Tibial nerve (tissue), 4 donors: ENCODE results near the gene OSBPL3. TPM values are rescaled to one million over a fixed set of nuclear protein-coding genes. Genes with fewer than 3 reads are reported as not detected.

Source experiments
- DNase-seq, 2 donors: peaks; one replicate each; pipeline ENCODE4 v3.0.0-alpha.2; 2019; ENCODE audit warnings: low spot score in 2 of 2
- H3K27ac ChIP-seq, 4 donors: fragments of 200-600 bp; sonication (generic) in 3 of 4; one replicate each; pipeline ENCODE4 v1.5.1; 2017 to 2019; ENCODE audit warnings: mild to moderate bottlenecking in 1 of 4
- H3K27me3 ChIP-seq, 2 donors: fragments of 200-600 bp; sonication (generic) in 1 of 2; one replicate each; pipeline versions ENCODE4 v1.5.1 to v1.6.0; 2017 to 2019
- H3K36me3 ChIP-seq, 3 donors: fragments of 200-600 bp; sonication (generic); one replicate each; pipeline ENCODE4 v1.5.1; 2018 to 2019
- H3K4me1 ChIP-seq, 4 donors: fragments of 200-600 bp; sonication (generic) in 3 of 4; one replicate each; pipeline ENCODE4 v1.5.1; 2017 to 2019
- H3K4me3 ChIP-seq, 4 donors: fragments of 200-600 bp; sonication (generic) in 3 of 4; one replicate each; pipeline ENCODE4 v1.5.1; 2017 to 2019; ENCODE audit warnings: mild to moderate bottlenecking in 1 of 4, moderate library complexity in 1 of 4
- H3K9me3 ChIP-seq, 4 donors: fragments of 200-600 bp; sonication (generic) in 3 of 4; one replicate each; pipeline ENCODE4 v1.5.1; 2017 to 2019
- EP300 ChIP-seq, 2 donors: sonication (generic); formaldehyde crosslinking; IDR thresholded peaks; one replicate each; pipeline ENCODE4 v1.6.1; 2017; ENCODE audit warnings: antibody characterized with exemption in 2 of 2, mild to moderate bottlenecking in 1 of 2
- POLR2A ChIP-seq, 2 donors: fragments of 450-650 bp; IDR thresholded peaks; one replicate each; pipeline ENCODE4 v1.6.1; 2017; ENCODE audit warnings: antibody characterized with exemption in 2 of 2, mild to moderate bottlenecking in 2 of 2, moderate library complexity in 2 of 2
- WGBS, 2 donors: methylation state at CpG; one replicate each; pipeline ENCODE4 v1.1.5; 2018; 5-methylcytosine and 5-hydroxymethylcytosine counted together
- total RNA-seq, 4 donors: library from RNA; depleted of rRNA; stranded (reverse); fragments of >200 nt; gene quantifications; one replicate each; pipeline ENCODE4 v1.1.0, GENCODE V29; 2016
- TF ChIP-seq, protein P1 (sequence below), 5 experiments: fragments of 200-600 bp in 3 of 5; fragments of 450-650 bp in 2 of 5; sonication (generic) in 3 of 5; IDR thresholded peaks; one replicate each; pipeline ENCODE4 v1.5.1; 2016 to 2019; ENCODE audit warnings: antibody characterized with exemption in 5 of 5, mild to moderate bottlenecking in 3 of 5, moderate library complexity in 2 of 5

Gene OSBPL3
- total RNA-seq, 4 donors from 2014 or later, result 1.6 to 7.3 (median 5.3) TPM

DNA sequence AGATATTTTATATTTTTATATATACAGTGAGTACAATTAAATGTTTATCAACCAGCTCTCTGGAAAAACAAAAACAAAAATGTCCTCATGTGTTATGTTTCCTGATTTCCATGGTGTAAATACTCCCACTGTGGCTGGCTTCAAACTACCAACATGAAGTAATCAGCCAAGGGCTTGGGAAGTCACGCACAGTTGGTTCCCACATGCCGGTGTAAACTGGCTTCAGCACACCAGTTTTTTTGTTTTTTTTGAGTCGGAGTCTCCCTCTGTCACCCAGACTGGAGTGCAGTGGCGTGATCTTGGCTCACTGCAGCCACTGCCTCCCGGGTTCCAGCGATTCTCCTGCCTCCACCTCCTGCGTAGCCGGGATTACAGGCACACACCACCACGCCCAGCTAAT is 11.8 kb downstream of the OSBPL3 start:
- DNase-seq, result no peak
- H3K4me1 ChIP-seq, result no peaks in the 10 kb centered on the region
- no peaks in the 10 kb centered on the region for H3K36me3 ChIP-seq
- H3K9me3 ChIP-seq, result no peaks in the 10 kb centered on the region
- TF ChIP-seq EP300 (IDR thresholded peaks at IDR 0.05) (no peak), POLR2A (IDR thresholded peaks at IDR 0.05) (no peak)
- TF ChIP-seq, protein P1, sequence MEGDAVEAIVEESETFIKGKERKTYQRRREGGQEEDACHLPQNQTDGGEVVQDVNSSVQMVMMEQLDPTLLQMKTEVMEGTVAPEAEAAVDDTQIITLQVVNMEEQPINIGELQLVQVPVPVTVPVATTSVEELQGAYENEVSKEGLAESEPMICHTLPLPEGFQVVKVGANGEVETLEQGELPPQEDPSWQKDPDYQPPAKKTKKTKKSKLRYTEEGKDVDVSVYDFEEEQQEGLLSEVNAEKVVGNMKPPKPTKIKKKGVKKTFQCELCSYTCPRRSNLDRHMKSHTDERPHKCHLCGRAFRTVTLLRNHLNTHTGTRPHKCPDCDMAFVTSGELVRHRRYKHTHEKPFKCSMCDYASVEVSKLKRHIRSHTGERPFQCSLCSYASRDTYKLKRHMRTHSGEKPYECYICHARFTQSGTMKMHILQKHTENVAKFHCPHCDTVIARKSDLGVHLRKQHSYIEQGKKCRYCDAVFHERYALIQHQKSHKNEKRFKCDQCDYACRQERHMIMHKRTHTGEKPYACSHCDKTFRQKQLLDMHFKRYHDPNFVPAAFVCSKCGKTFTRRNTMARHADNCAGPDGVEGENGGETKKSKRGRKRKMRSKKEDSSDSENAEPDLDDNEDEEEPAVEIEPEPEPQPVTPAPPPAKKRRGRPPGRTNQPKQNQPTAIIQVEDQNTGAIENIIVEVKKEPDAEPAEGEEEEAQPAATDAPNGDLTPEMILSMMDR (IDR thresholded peaks at IDR 0.05), result no peak
- H3K27me3 ChIP-seq, result no peaks in the 10 kb centered on the region
- WGBS, 2 donors, result 82 to 85% methylated on average over 9 of the region's 9 CpGs
- no peak overlapping the region for H3K27ac ChIP-seq
- no peak overlapping the region for H3K4me3 ChIP-seq

DNA sequence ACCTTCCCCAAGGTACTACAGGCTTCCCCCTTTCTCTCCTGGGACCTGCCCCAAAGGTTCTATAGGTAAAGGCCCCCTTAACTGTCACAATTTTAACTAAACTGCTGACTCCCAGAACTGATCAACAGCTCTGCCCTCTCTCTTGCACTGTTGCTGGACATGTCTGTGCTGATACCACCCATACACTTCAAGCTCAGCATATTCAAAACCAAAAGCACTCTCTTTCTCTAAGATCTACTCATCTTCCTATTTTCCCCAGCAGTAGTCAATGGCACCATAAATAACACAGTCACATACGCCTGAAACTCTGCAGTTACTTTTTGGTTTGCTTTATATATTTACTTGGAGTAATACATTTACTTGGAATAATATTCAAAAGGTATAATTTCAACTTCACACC is 12.3 kb downstream of the OSBPL3 start:
- H3K36me3 ChIP-seq, result no peaks in the 10 kb centered on the region
- H3K4me1 ChIP-seq, result no peaks in the 10 kb centered on the region
- TF ChIP-seq POLR2A (IDR thresholded peaks at IDR 0.05), result no peak
- TF ChIP-seq, protein P1 (IDR thresholded peaks at IDR 0.05), result no peak
- TF ChIP-seq EP300 (IDR thresholded peaks at IDR 0.05), result no peak
- no peaks in the 10 kb centered on the region for H3K9me3 ChIP-seq
- 61 to 81% methylated on average over 1 of the region's 1 CpG for WGBS, 2 donors
- no peaks in the 10 kb centered on the region for H3K27me3 ChIP-seq
- no peak overlapping the region for H3K27ac ChIP-seq
- no peak for DNase-seq
- no peak overlapping the region for H3K4me3 ChIP-seq

DNA sequence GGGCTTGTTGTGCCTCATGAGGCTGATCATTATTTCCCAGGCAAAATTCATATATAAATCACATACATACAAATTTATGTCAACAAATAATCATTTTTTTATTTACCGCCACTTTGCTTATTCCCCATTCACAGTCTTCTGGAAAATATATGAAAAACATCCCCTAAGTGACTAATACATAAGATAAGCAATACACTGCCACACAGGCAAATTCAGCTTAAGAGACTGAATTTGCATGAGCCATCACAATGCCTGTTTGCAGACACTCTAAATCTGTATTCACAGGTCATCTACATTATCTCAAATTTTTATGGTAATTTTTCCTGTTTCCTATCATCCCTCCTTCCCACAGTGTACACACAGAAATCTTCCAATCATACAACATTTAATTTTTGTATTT is 13.2 kb downstream of the OSBPL3 start:
- 89 to 93% methylated on average over 1 of the region's 1 CpG for WGBS, 2 donors
- H3K27ac ChIP-seq, result no peak overlapping the region
- no peak for DNase-seq
- no peaks in the 10 kb centered on the region for H3K36me3 ChIP-seq
- H3K27me3 ChIP-seq, result no peaks in the 10 kb centered on the region
- H3K9me3 ChIP-seq, result no peaks in the 10 kb centered on the region
- H3K4me1 ChIP-seq, result no peaks in the 10 kb centered on the region
- TF ChIP-seq POLR2A (IDR thresholded peaks at IDR 0.05) (no peak), EP300 (IDR thresholded peaks at IDR 0.05) (no peak)
- TF ChIP-seq, protein P1 (IDR thresholded peaks at IDR 0.05), result no peak
- H3K4me3 ChIP-seq, result no peak overlapping the region

DNA sequence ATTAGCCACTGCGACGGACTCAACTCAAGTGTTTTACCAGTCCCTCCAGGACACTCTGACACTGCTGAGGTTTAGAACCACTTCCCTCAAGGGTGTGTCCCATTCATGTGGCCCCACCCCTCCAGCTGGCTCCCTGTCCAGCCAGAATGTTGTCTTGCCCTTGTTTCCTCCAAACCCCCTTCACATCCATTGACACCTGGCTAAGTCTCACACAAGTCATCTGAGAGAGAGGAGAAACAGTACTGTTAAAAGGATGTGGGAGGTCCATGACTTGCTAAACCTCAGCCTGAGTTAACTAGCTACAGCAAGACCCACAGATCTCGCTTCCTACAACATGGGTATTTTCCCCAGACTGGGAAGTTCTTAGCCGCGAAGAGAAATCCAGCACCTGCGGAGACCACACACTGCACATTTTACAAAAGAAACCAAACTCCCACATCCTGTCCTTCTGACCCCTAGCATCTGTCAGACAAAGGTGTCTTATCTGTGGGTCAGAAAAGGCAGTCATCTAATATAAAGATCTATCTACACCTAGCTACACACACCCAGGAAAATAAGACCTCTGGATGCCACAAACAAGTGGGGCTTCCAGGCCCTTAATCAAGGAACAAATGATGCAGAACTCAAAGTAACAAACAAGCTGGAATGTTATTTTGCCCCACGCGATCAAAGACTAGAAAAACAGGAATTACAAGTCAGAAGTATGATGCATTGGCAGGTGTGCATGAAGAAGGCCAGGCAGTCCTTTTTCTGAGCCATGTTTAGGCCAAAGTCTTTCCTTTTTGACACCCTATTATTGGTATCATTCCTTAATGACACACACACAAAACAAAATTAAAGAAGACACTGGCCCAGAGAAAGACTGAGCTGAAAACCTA is 13.9 kb downstream of the OSBPL3 start:
- Histone ChIP-seq H3K27ac (no peak overlapping the region), H3K9me3 (no peaks in the 10 kb centered on the region), H3K4me3 (no peak overlapping the region), H3K4me1 (no peaks in the 10 kb centered on the region), H3K36me3 (no peaks in the 10 kb centered on the region), H3K27me3 (no peaks in the 10 kb centered on the region)
- TF ChIP-seq POLR2A (IDR thresholded peaks at IDR 0.05), result no peak
- TF ChIP-seq, protein P1 (IDR thresholded peaks at IDR 0.05), result no peak
- no peak for TF ChIP-seq EP300 (IDR thresholded peaks at IDR 0.05)
- 64 to 67% methylated on average over 8 of the region's 8 CpGs for whole genome bisulfite sequencing, 2 donors
- DNase-seq, result peak in 1 of 2 donors; percentile 5

DNA sequence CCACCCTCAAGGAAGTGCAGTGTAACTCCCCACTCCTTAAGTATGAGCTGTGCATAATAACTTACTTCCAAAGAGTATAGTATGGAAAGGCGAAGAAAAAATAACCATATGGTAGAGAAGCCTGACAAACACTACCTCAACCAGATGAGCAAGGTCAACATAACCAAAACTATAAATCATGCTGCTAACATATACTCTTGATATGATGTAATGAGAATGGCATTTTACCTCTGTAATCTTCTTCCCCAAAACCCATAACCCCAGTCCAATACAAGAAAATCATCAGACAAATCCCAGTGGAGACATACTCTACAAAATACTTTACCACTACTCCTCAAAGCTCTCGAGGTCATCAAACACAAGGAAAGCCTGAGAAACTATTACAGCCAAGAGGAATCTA is 15.8 kb downstream of the OSBPL3 start:
- TF ChIP-seq POLR2A (IDR thresholded peaks at IDR 0.05) (no peak), EP300 (IDR thresholded peaks at IDR 0.05) (no peak)
- TF ChIP-seq, protein P1 (IDR thresholded peaks at IDR 0.05), result no peak
- no peak overlapping the region for H3K27ac ChIP-seq
- no peaks in the 10 kb centered on the region for H3K27me3 ChIP-seq

More for the DNA sequence above, 15.8 kb downstream of the OSBPL3 start:
- Histone ChIP-seq H3K9me3 (no peaks in the 10 kb centered on the region), H3K36me3 (no peaks in the 10 kb centered on the region), H3K4me3 (no peak overlapping the region), H3K4me1 (no peaks in the 10 kb centered on the region)
- DNase-seq, result no peak
- WGBS, 2 donors, result 84 to 90% methylated on average over 2 of the region's 2 CpGs
